ENCODE data around the gene DEK.

- TF ChIP-seq POLR2A (IDR thresholded peaks at IDR 0.05): no peak
- no peak for TF ChIP-seq CTCF (IDR thresholded peaks at IDR 0.05)
Observed at GRCh38 chr6:18302561-18303439, 38.5 kb upstream of the DEK start.
